ENCODE data around the gene INSIG1.

INSIG1 gene

GRCh38 chr7:155305231-155305904, 7.7 kb downstream of the INSIG1 start:
- DNase-seq, result no peak

- no peak for DNase-seq
These were observed 9.2 kb downstream of the INSIG1 start for GRCh38 chr7:155306673-155307470.

- no peak for DNase-seq
These were observed 10.8 kb downstream of the INSIG1 start for GRCh38 chr7:155308330-155309020.

- DNase-seq, result no peak
These were observed 11.3 kb downstream of the INSIG1 start for GRCh38 chr7:155309021-155309338.

GRCh38 chr7:155310425-155311114, 12.9 kb downstream of the INSIG1 start:
- no peak for DNase-seq

- DNase-seq, result no peak
These were observed 14.3 kb downstream of the INSIG1 start for GRCh38 chr7:155311826-155312537.

GRCh38 chr7:155312633-155313032, 15.0 kb downstream of the INSIG1 start:
- no peak for DNase-seq

- DNase-seq, result no peak
These were observed 15.4 kb downstream of the INSIG1 start for GRCh38 chr7:155313096-155313495.

- no peak for DNase-seq
These were observed 18.3 kb downstream of the INSIG1 start for GRCh38 chr7:155315977-155316376.

GRCh38 chr7:155316427-155317113, 18.9 kb downstream of the INSIG1 start:
- DNase-seq, result no peak

GRCh38 chr7:155317114-155317434, 19.4 kb downstream of the INSIG1 start:
- no peak for DNase-seq

- DNase-seq, result no peak
These were observed 20.6 kb downstream of the INSIG1 start for GRCh38 chr7:155318245-155318644.

- DNase-seq, result no peak
These were observed 24.9 kb downstream of the INSIG1 start for GRCh38 chr7:155322530-155322929.

- no peak for DNase-seq
These were observed 25.4 kb downstream of the INSIG1 start for GRCh38 chr7:155323001-155323638.

- no peak for DNase-seq
These were observed 26.6 kb downstream of the INSIG1 start for GRCh38 chr7:155324012-155324917.

- no peak for DNase-seq
These were observed 27.2 kb downstream of the INSIG1 start for GRCh38 chr7:155324918-155325235.

GRCh38 chr7:155326385-155326784, 28.7 kb downstream of the INSIG1 start:
- DNase-seq, result no peak

GRCh38 chr7:155327590-155328320, 30.1 kb downstream of the INSIG1 start:
- no peak for DNase-seq

- DNase-seq, result peak in 3 of 6 experiments; percentile 10 to 36 (median 18)
These were observed 31.5 kb downstream of the INSIG1 start for GRCh38 chr7:155329225-155329624.

GRCh38 chr7:155331396-155331795, 33.7 kb downstream of the INSIG1 start:
- no peak for DNase-seq

Measured in stimulated activated naive CD4-positive, alpha-beta T cell (primary cell).